Measurements from ENCODE around the gene KLHL26.

DNA sequence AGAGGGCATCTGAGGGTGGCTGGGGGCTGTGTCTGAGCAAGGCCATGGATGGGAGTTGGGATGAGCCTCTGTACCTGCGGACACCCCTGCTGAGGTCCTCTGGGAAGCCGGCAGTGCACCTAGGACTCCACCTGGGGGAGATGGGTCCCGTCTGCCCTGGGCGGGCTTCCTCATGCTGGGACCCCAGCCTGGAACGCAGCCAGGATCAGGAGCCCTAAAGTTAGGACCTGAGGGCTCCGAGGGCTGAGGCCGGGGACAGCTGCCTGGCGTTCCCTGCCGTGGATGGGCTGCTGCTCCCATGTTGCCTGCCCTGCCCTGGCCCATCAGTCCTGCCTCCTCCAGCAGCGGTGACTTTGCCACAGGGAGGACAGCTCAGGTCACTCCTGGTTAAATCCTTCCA lies 72.7 kb downstream of the KLHL26 start:
- TF ChIP-seq, protein P1, sequence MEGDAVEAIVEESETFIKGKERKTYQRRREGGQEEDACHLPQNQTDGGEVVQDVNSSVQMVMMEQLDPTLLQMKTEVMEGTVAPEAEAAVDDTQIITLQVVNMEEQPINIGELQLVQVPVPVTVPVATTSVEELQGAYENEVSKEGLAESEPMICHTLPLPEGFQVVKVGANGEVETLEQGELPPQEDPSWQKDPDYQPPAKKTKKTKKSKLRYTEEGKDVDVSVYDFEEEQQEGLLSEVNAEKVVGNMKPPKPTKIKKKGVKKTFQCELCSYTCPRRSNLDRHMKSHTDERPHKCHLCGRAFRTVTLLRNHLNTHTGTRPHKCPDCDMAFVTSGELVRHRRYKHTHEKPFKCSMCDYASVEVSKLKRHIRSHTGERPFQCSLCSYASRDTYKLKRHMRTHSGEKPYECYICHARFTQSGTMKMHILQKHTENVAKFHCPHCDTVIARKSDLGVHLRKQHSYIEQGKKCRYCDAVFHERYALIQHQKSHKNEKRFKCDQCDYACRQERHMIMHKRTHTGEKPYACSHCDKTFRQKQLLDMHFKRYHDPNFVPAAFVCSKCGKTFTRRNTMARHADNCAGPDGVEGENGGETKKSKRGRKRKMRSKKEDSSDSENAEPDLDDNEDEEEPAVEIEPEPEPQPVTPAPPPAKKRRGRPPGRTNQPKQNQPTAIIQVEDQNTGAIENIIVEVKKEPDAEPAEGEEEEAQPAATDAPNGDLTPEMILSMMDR (IDR thresholded peaks at IDR 0.05) = no peak
- TF ChIP-seq POLR2A (IDR thresholded peaks at IDR 0.05) = no peak
